Heart right ventricle (tissue), 16 donors: ENCODE measurements around the gene TEAD2. TPM values are rescaled to one million over a fixed set of nuclear protein-coding genes. Genes with fewer than 3 reads are reported as not detected.

Source experiments
- ATAC-seq, 8 donors: fragments of 200-7000 bp; cut with Tn5 transposase; one replicate each; pipeline ENCODE4 v1.9.1; 2020; ENCODE audit warnings: mild to moderate bottlenecking in 8 of 8, moderate library complexity in 8 of 8, moderate number of reproducible peaks in 1 of 8
- DNase-seq, 2 donors: peaks; one replicate each; pipeline ENCODE4 v3.0.0-alpha.2; 2020
- H3K27ac ChIP-seq, 10 donors: fragments of 200-600 bp; sonication (generic) in 2 of 10; one replicate each; pipeline versions ENCODE4 v1.5.0 to v1.8.0; 2020 to 2022; ENCODE audit warnings: mild to moderate bottlenecking in 3 of 10
- H3K27me3 ChIP-seq, 7 donors: fragments of 200-600 bp; one replicate each; pipeline ENCODE4 v1.8.0; 2021 to 2022; ENCODE audit warnings: mild to moderate bottlenecking in 2 of 7
- H3K36me3 ChIP-seq, 9 donors: fragments of 200-600 bp; sonication (generic) in 1 of 9; one replicate each; pipeline versions ENCODE4 v1.5.0 to v1.8.0; 2020 to 2022; ENCODE audit warnings: mild to moderate bottlenecking in 2 of 9
- H3K4me1 ChIP-seq, 9 donors: fragments of 200-600 bp; sonication (generic) in 1 of 9; one replicate each; pipeline versions ENCODE4 v1.5.0 to v1.8.0; 2020 to 2022; ENCODE audit warnings: mild to moderate bottlenecking in 4 of 9
- H3K4me3 ChIP-seq, 10 donors: fragments of 200-600 bp; sonication (generic) in 2 of 10; one replicate each; pipeline versions ENCODE4 v1.5.0 to v1.8.0; 2020 to 2022; ENCODE audit warnings: mild to moderate bottlenecking in 7 of 10, moderate library complexity in 2 of 10
- H3K9me3 ChIP-seq, 11 donors: fragments of 200-600 bp in 10 of 11; sonication (generic) in 2 of 11; one replicate each; pipeline versions ENCODE4 v1.5.0 to v1.8.0; 2013 to 2022; ENCODE audit warnings: mild to moderate bottlenecking in 2 of 11, control low read depth in 1 of 11, moderate library complexity in 1 of 11
- WGBS, 2 donors: extraction: QIAGEN DNeasy Blood & Tissue Kit; methylation state at CpG; one replicate each; pipeline ENCODE4 v1.1.7; 2013; ENCODE audit warnings: inconsistent platforms in 1 of 2; 5-methylcytosine and 5-hydroxymethylcytosine counted together
- intact Hi-C, 10 donors: fragments of 100-400 bp; cut with DNase I; formaldehyde crosslinking; loops; one replicate each; pipeline versions ENCODE4 v1.11.1 to v1.14.2; 2022
- microRNA-seq, 2 donors: library from miRNA; unstranded; fragments of <30 nt; microRNA quantifications; one replicate each; pipeline ENCODE4 v1.2.0, GENCODE V29; 2021
- polyA plus RNA-seq, 2 donors: library from polyadenylated mRNA; stranded (reverse); fragments of 200-250 nt; gene quantifications; one replicate each; pipeline ENCODE4 v1.2.3, GENCODE V29; 2013
- total RNA-seq, 10 donors: library from RNA; stranded (reverse); fragmentation: NEBNext Ultra II Directional in 3 of 10; extraction: Animal tissue kit (Norgen Biotek cat#: 25700) in 3 of 10; gene quantifications; one replicate each; pipeline versions ENCODE4 v1.2.1 to v1.2.4, GENCODE V29; 2021 to 2023
- TF ChIP-seq, protein P1 (sequence below), 9 donors: fragments of 200-600 bp; sonication (generic) in 2 of 9; IDR thresholded peaks; one replicate each; pipeline versions ENCODE4 v1.5.0 to v1.8.0; 2021 to 2022; ENCODE audit warnings: antibody characterized with exemption in 9 of 9, mild to moderate bottlenecking in 5 of 9, moderate library complexity in 1 of 9
- donor health status: Arrhythmogenic right ventricular cardiomyopathy.
- donor health status: ischemic (EF 13 %, LVEDD 7.1; RV severe dilation, severe dysfunction).
- donor health status: healthy with polysubstance abuse.
- donor health status: DM: no; HTN: yes; CAD: no.
- donor health status: DM: no; HTN: no; CAD: no.
- donor health status: ischemic (EF 25% LVEDD 6.9; RV normal size, moderate dysfunction).
- donor health status: ischemic (EF 25% LVEDD 5.7; RV mildly dilated, moderate dysfunction).
- donor health status: healthy.
- donor health status: DM: yes; HTN: yes; CAD: no.
- donor health status: Ischemic cardiomyopathy.
- donor health status: ischemic (EF 35%, LVEDD 5.7; RV mildly dilated, moderate dysfunction).
- donor health status: nonischemic (EF 11% LVEDD 7.7; RV severe dilation, severe dysfunction).
- donor health status: DM: yes; HTN: yes; CAD: no.
- donor health status: PGD.
- donor health status: ischemic (EF 29% LVEDD 5.4; RV normal size, mild dysfunction).
- donor health status: nonischemic (EF 23%, LVEDD 6.1; RV moderate dilation, normal function).

TEAD2 gene
- total and polyA plus RNA-seq, 12 donors: 34.1 to 67.8 (median 45.1) TPM

DNA sequence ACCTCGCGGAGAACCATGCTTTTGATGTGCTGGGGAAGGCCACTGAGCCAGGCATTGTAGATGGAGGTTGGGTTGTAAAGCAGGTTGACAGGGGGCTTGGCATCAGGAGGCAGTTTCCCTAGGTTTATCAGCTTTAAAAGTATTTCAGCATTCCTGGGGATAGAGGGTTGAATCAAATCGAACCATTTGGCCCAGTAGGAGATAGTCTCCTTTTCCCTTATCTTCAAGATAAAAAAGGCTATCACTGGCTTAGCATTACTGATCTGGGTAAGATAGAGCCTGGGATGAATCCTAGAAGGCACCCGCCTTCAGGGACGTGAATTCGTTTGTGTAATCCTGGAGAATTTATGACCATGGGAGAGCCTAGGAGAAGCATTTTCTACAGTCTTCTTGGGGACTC, 67.8 kb downstream of the TEAD2 start:
- H3K9me3 ChIP-seq: no peaks in the 10 kb centered on the region
- intact Hi-C loops: loop anchor here in 1 of 10 donors (2.0 kb wide), 1 partner anchor 32 kb away; no protein-coding TSS in a partner anchor
- no peaks in the 10 kb centered on the region for H3K27me3 ChIP-seq
- TF ChIP-seq, protein P1, sequence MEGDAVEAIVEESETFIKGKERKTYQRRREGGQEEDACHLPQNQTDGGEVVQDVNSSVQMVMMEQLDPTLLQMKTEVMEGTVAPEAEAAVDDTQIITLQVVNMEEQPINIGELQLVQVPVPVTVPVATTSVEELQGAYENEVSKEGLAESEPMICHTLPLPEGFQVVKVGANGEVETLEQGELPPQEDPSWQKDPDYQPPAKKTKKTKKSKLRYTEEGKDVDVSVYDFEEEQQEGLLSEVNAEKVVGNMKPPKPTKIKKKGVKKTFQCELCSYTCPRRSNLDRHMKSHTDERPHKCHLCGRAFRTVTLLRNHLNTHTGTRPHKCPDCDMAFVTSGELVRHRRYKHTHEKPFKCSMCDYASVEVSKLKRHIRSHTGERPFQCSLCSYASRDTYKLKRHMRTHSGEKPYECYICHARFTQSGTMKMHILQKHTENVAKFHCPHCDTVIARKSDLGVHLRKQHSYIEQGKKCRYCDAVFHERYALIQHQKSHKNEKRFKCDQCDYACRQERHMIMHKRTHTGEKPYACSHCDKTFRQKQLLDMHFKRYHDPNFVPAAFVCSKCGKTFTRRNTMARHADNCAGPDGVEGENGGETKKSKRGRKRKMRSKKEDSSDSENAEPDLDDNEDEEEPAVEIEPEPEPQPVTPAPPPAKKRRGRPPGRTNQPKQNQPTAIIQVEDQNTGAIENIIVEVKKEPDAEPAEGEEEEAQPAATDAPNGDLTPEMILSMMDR (IDR thresholded peaks at IDR 0.05): no peak
- no peak overlapping the region for H3K4me3 ChIP-seq
- ATAC-seq (no peak), DNase-seq (no peak)
- peaks cover 0 to 3% (median 0%) of the 10 kb centered on the region in 9 donors for H3K36me3 ChIP-seq
- H3K27ac ChIP-seq: no peak overlapping the region
- WGBS, 2 donors: 77 to 81% methylated on average over 6 of the region's 6 CpGs
- no peaks in the 10 kb centered on the region for H3K4me1 ChIP-seq

Small RNA genes within 50 kb of the gene (microRNA-seq; reads per million reads assigned to microRNA genes)
- gene MIR4324: 0 reads per million in 2 donors

Other genes starting within 250 kb of the TEAD2 start
- 10 to 100 TPM; 17.6 to 26.7 (median 23.0) TPM for gene LIN7B, start 248.0 kb downstream of the TEAD2 start, total RNA-seq
- gene LIN7B, start 248.0 kb downstream of the TEAD2 start, polyA plus RNA-seq: 10 to 100 TPM; 25.9 to 38.5 TPM
- gene C19orf73, start 243.3 kb downstream of the TEAD2 start, total RNA-seq: 1 to 10 TPM in 5 of 10 donors, under 1 TPM in 5; 0.64 to 2.3 (median 1.0) TPM
- 1 to 10 TPM; 1.9 to 5.4 TPM for gene C19orf73, start 243.3 kb downstream of the TEAD2 start, polyA plus RNA-seq
- 1 to 10 TPM; 3.6 to 7.0 (median 5.8) TPM for gene PPFIA3, start 242.9 kb downstream of the TEAD2 start, total RNA-seq
- 10 to 100 TPM; 15.4 to 16.7 TPM for gene PPFIA3, start 242.9 kb downstream of the TEAD2 start, polyA plus RNA-seq
- gene HRC, start 207.0 kb downstream of the TEAD2 start, total RNA-seq: 1,000 to 10,000 TPM in 6 of 10 donors, 100 to 1,000 TPM in 4; 901 to 1,557 (median 1,052) TPM
- gene HRC, start 207.0 kb downstream of the TEAD2 start, polyA plus RNA-seq: 100 to 1,000 TPM; 331 to 710 TPM
- gene TRPM4, start 204.6 kb downstream of the TEAD2 start, total RNA-seq: 10 to 100 TPM; 21.7 to 38.5 (median 33.0) TPM
- gene TRPM4, start 204.6 kb downstream of the TEAD2 start, polyA plus RNA-seq: 100 to 1,000 TPM in 1 of 2 donors, 10 to 100 TPM in 1; 20.4 to 100 TPM
- gene SLC6A16, start 37.2 kb downstream of the TEAD2 start, total RNA-seq: 1 to 10 TPM in 2 of 10 donors, under 1 TPM in 8; 0.25 to 1.0 (median 0.77) TPM
- 1 to 10 TPM in 1 of 2 donors, under 1 TPM in 1; 0.13 to 3.1 TPM for gene SLC6A16, start 37.2 kb downstream of the TEAD2 start, polyA plus RNA-seq
- 10 to 100 TPM in 2 of 10 donors, 1 to 10 TPM in 8; 2.0 to 34.2 (median 3.9) TPM for gene CD37, start 27.0 kb downstream of the TEAD2 start, total RNA-seq
- gene CD37, start 27.0 kb downstream of the TEAD2 start, polyA plus RNA-seq: 1 to 10 TPM; 2.3 to 3.5 TPM
- under 1 TPM in 3 of 10 donors, not detected in 7; 0.22 to 0.54 (median 0.26) TPM for gene DKKL1, start 1.5 kb upstream of the TEAD2 start, total RNA-seq
- under 1 TPM in 1 of 2 donors, not detected in 1; 0.20 TPM for gene DKKL1, start 1.5 kb upstream of the TEAD2 start, polyA plus RNA-seq
- not detected for gene KASH5, start 25.8 kb upstream of the TEAD2 start, total RNA-seq
- gene KASH5, start 25.8 kb upstream of the TEAD2 start, polyA plus RNA-seq: not detected
- gene PTH2, start 61.0 kb upstream of the TEAD2 start, total RNA-seq: not detected
- not detected for gene PTH2, start 61.0 kb upstream of the TEAD2 start, polyA plus RNA-seq
- not detected for gene GFY, start 63.0 kb upstream of the TEAD2 start, total RNA-seq
- under 1 TPM in 1 of 2 donors, not detected in 1; 0.13 TPM for gene GFY, start 63.0 kb upstream of the TEAD2 start, polyA plus RNA-seq
- gene SLC17A7, start 79.1 kb upstream of the TEAD2 start, total RNA-seq: 1 to 10 TPM in 4 of 10 donors, under 1 TPM in 6; 0.17 to 2.3 (median 0.86) TPM
- 1 to 10 TPM in 1 of 2 donors, under 1 TPM in 1; 0.88 to 2.0 TPM for gene SLC17A7, start 79.1 kb upstream of the TEAD2 start, polyA plus RNA-seq
- 10 to 100 TPM; 15.7 to 42.1 (median 25.7) TPM for gene PIH1D1, start 89.4 kb upstream of the TEAD2 start, total RNA-seq
- gene PIH1D1, start 89.4 kb upstream of the TEAD2 start, polyA plus RNA-seq: 10 to 100 TPM; 32.5 to 60.0 TPM
- gene ALDH16A1, start 90.8 kb upstream of the TEAD2 start, total RNA-seq: 10 to 100 TPM in 3 of 10 donors, 1 to 10 TPM in 7; 4.4 to 14.9 (median 7.4) TPM
- gene ALDH16A1, start 90.8 kb upstream of the TEAD2 start, polyA plus RNA-seq: 10 to 100 TPM; 17.8 to 19.9 TPM
- gene FLT3LG, start 111.8 kb upstream of the TEAD2 start, total RNA-seq: 10 to 100 TPM in 1 of 10 donors, 1 to 10 TPM in 9; 1.6 to 14.8 (median 3.1) TPM
- 10 to 100 TPM in 1 of 2 donors, 1 to 10 TPM in 1; 4.2 to 14.0 TPM for gene FLT3LG, start 111.8 kb upstream of the TEAD2 start, polyA plus RNA-seq
- gene RPL13A, start 125.2 kb upstream of the TEAD2 start, total RNA-seq: 1,000 to 10,000 TPM; 1,171 to 1,844 (median 1,328) TPM
- gene RPL13A, start 125.2 kb upstream of the TEAD2 start, polyA plus RNA-seq: 1,000 to 10,000 TPM; 1,376 to 2,740 TPM
- gene RPS11, start 134.0 kb upstream of the TEAD2 start, total RNA-seq: 1,000 to 10,000 TPM in 4 of 10 donors, 100 to 1,000 TPM in 6; 739 to 1,152 (median 854) TPM
- 1,000 to 10,000 TPM; 2,102 to 3,642 TPM for gene RPS11, start 134.0 kb upstream of the TEAD2 start, polyA plus RNA-seq
- gene FCGRT, start 150.2 kb upstream of the TEAD2 start, total RNA-seq: 100 to 1,000 TPM in 2 of 10 donors, 10 to 100 TPM in 8; 49.0 to 175 (median 71.4) TPM
- gene FCGRT, start 150.2 kb upstream of the TEAD2 start, polyA plus RNA-seq: 10 to 100 TPM; 63.2 to 83.6 TPM
- gene RCN3, start 165.6 kb upstream of the TEAD2 start, total RNA-seq: 10 to 100 TPM in 2 of 10 donors, 1 to 10 TPM in 8; 4.7 to 23.4 (median 6.1) TPM
- 10 to 100 TPM; 23.6 to 38.3 TPM for gene RCN3, start 165.6 kb upstream of the TEAD2 start, polyA plus RNA-seq
- 10 to 100 TPM; 38.0 to 53.9 (median 45.1) TPM for gene NOSIP, start 218.1 kb upstream of the TEAD2 start, total RNA-seq
- 100 to 1,000 TPM in 1 of 2 donors, 10 to 100 TPM in 1; 82.6 to 120 TPM for gene NOSIP, start 218.1 kb upstream of the TEAD2 start, polyA plus RNA-seq
- 1 to 10 TPM in 1 of 10 donors, under 1 TPM in 9; 0.34 to 1.0 (median 0.57) TPM for gene PRRG2, start 218.9 kb upstream of the TEAD2 start, total RNA-seq
- gene PRRG2, start 218.9 kb upstream of the TEAD2 start, polyA plus RNA-seq: 1 to 10 TPM; 1.1 to 2.4 TPM
- 10 to 100 TPM; 11.2 to 19.2 (median 16.7) TPM for gene PRR12, start 228.8 kb upstream of the TEAD2 start, total RNA-seq
- gene PRR12, start 228.8 kb upstream of the TEAD2 start, polyA plus RNA-seq: 10 to 100 TPM in 1 of 2 donors, 1 to 10 TPM in 1; 5.2 to 11.1 TPM